ENCODE data around the gene CLMP.
"Not testable (repeated sequence)": the region's sequence is repeated elsewhere in the genome, so short reads cannot be mapped to it uniquely, and the experiment has no call there.

The CLMP gene

GRCh38 chr11:123168241-123168640 lies 26.8 kb downstream of the CLMP start:
- DNase-seq (ENCODE audit: low read depth in 2 of 2), result no peak

GRCh38 chr11:123166071-123166559 lies 28.9 kb downstream of the CLMP start:
- DNase-seq (ENCODE audit: low read depth in 2 of 2), result no peak

- DNase-seq (ENCODE audit: low read depth in 2 of 2), result no peak
These were observed 30.2 kb downstream of the CLMP start for GRCh38 chr11:123164732-123165450.

- DNase-seq (ENCODE audit: low read depth in 2 of 2), result no peak
These were observed 31.4 kb downstream of the CLMP start for GRCh38 chr11:123163621-123164020.

- no peak for DNase-seq (ENCODE audit: low read depth in 2 of 2)
These were observed 33.5 kb downstream of the CLMP start for GRCh38 chr11:123161376-123162030.

- no peak for DNase-seq (ENCODE audit: low read depth in 2 of 2)
These were observed 35.7 kb downstream of the CLMP start for GRCh38 chr11:123159183-123159857.

GRCh38 chr11:123158033-123159003 lies 36.7 kb downstream of the CLMP start:
- DNase-seq (ENCODE audit: low read depth in 2 of 2), result no peak

- DNase-seq (ENCODE audit: low read depth in 2 of 2), result no peak
These were observed 42.1 kb downstream of the CLMP start for GRCh38 chr11:123152951-123153350.

- DNase-seq (ENCODE audit: low read depth in 2 of 2), result not testable (repeated sequence)
These were observed 42.7 kb downstream of the CLMP start for GRCh38 chr11:123152346-123152745.

- DNase-seq (ENCODE audit: low read depth in 2 of 2), result no peak
These were observed 43.3 kb downstream of the CLMP start for GRCh38 chr11:123151796-123152195.

GRCh38 chr11:123151366-123151765 lies 43.7 kb downstream of the CLMP start:
- no peak for DNase-seq (ENCODE audit: low read depth in 2 of 2)

GRCh38 chr11:123150882-123151281 lies 44.2 kb downstream of the CLMP start:
- DNase-seq (ENCODE audit: low read depth in 2 of 2), result no peak

GRCh38 chr11:123148965-123149364 lies 46.1 kb downstream of the CLMP start:
- DNase-seq (ENCODE audit: low read depth in 2 of 2), result no peak

- no peak for DNase-seq (ENCODE audit: low read depth in 2 of 2)
These were observed 49.4 kb downstream of the CLMP start for GRCh38 chr11:123145661-123146060.

- DNase-seq (ENCODE audit: low read depth in 2 of 2), result no peak
These were observed 49.8 kb downstream of the CLMP start for GRCh38 chr11:123145220-123145619.

- no peak for DNase-seq (ENCODE audit: low read depth in 2 of 2)
These were observed 50.3 kb downstream of the CLMP start for GRCh38 chr11:123144707-123145106.

- DNase-seq (ENCODE audit: low read depth in 2 of 2), result no peak
These were observed 51.1 kb downstream of the CLMP start for GRCh38 chr11:123143921-123144320.

GRCh38 chr11:123143476-123143875 lies 51.6 kb downstream of the CLMP start:
- DNase-seq (ENCODE audit: low read depth in 2 of 2), result no peak

GRCh38 chr11:123139206-123139605 lies 55.8 kb downstream of the CLMP start:
- no peak for DNase-seq (ENCODE audit: low read depth in 2 of 2)

GRCh38 chr11:123137431-123138224 lies 57.4 kb downstream of the CLMP start:
- no peak for DNase-seq (ENCODE audit: low read depth in 2 of 2)

Measured in stimulated activated CD8-positive, alpha-beta memory T cell treated with anti-CD3 and anti-CD28 coated beads, Interleukin-2, amount 100 ng/mL, for 48 hours (primary cell).